ENCODE measurements around the gene ROBO3. TPM values are rescaled to one million over a fixed set of nuclear protein-coding genes. Genes with fewer than 3 reads are reported as not detected.

The ROBO3 gene
- 34.8 and 59.5 TPM in 2 replicates for total RNA-seq

GRCh38 chr11:124865181-124865901 lies at the start of gene ROBO3:
ROBO3 (plus strand) TSS chr11:124865432; CDS start chr11:124865578, 146 bp downstream.

DNA sequence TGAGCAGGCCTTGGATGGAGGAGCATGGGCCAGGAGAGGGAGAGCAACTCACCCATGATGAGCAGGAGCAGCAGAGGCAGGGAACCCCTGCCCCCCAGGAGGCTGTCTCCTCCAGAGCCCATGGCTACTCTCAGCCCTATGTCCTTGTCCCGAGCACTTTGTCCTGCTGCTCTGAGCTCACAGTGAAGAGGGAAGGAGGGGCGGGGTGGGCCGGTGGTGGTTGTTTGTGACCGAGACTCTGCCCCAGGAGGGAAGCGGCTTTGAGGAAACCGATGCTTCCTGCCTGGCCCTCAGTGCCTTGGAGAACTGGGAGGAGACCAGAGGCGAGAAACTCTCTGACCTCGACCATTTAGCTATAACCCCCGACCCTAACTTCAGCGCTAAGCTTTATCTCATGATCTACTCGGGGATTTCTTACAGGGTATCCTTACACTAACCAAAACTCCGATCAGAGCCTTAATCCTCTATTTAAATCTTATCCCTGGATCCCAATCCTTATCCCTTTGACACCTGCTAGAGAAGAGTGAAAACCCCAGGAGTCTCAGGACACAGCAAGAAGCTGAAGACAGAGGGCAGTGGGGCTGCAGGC lies 32.5 kb downstream of the ROBO3 start, which contains the start of gene ROBO4:
ROBO4 (minus strand) TSS at position 192 of the 589 bp plus-strand sequence; CDS start at position 122, 70 bp downstream.

GRCh38 chr11:124918950-124919349 lies 53.7 kb downstream of the ROBO3 start, which contains the start of gene HEPN1:
HEPN1 (plus strand) TSS chr11:124919250.

Other genes starting within 250 kb of the ROBO3 start
- 19.3 and 19.7 TPM in 2 replicates for gene TBRG1, start 242.6 kb upstream of the ROBO3 start, total RNA-seq
- gene SIAE, start 191.7 kb upstream of the ROBO3 start, total RNA-seq, result 9.6 and 10.1 TPM in 2 replicates
- gene SPA17, start 191.5 kb upstream of the ROBO3 start, total RNA-seq, result 21.6 and 28.0 TPM in 2 replicates
- 0.15 and 0.39 TPM in 2 replicates for gene NRGN, start 125.5 kb upstream of the ROBO3 start, total RNA-seq
- not detected in 2 replicates for gene VSIG2, start 113.2 kb upstream of the ROBO3 start, total RNA-seq
- gene ESAM, start 103.1 kb upstream of the ROBO3 start, total RNA-seq, result not detected in 2 replicates
- 3.4 TPM in 2 replicates for gene MSANTD2, start 65.0 kb upstream of the ROBO3 start, total RNA-seq
- gene ROBO4, start 32.4 kb downstream of the ROBO3 start, total RNA-seq, result 5.8 and 6.8 TPM in 2 replicates
- gene HEPN1, start 53.8 kb downstream of the ROBO3 start, total RNA-seq, result not detected in 2 replicates
- gene HEPACAM, start 70.6 kb downstream of the ROBO3 start, total RNA-seq, result not detected in 2 replicates
- 2.6 and 11.2 TPM in 2 replicates for gene CCDC15, start 88.8 kb downstream of the ROBO3 start, total RNA-seq
- 22.2 and 35.8 TPM in 2 replicates for gene SLC37A2, start 197.9 kb downstream of the ROBO3 start, total RNA-seq
- gene TMEM218, start 246.2 kb downstream of the ROBO3 start, total RNA-seq, result 18.8 and 21.0 TPM in 2 replicates

All from hair follicular keratinocyte (primary cell).